Measurements from ENCODE around the gene MUC6. TPM values are rescaled to one million over a fixed set of nuclear protein-coding genes. Genes with fewer than 3 reads are reported as not detected.

The MUC6 gene
- total and polyA plus RNA-seq, 10 of the 15 experiments (the other 5 are each of a cell fraction or from before 2014, with no cell fraction given), result 0.03 TPM; not detected in 8

DNA sequence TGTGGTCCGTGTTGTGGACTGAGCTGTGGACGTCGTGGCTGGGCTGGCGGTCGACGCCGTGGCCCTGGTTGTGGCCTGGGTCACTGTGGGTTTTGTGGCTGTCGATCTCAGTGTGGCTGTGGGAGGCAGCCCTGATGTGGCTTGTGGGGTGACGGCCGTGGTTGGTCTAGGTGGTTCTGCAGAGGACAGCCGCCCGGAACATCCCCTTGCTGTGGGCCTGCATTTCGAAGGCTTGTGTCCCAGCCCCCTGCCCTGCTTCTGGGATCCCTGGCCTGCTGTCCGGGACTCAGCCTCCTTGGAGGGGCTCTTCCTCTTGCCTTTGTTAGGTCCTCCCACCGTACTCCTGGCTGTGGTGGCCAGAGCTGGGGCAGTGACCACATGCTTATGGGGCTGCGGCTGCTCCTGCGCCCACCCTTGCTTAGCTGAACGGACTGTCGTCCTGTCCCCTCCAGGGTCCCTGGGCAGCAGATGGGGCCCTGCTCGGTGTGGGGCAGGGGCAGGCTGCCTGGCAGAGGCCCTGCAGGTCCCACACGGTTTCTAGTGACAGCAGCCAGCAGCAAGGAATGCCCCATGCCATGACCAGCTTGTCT is 17.1 kb downstream of the MUC6 start (continued):
- TF ChIP-seq, protein P1, sequence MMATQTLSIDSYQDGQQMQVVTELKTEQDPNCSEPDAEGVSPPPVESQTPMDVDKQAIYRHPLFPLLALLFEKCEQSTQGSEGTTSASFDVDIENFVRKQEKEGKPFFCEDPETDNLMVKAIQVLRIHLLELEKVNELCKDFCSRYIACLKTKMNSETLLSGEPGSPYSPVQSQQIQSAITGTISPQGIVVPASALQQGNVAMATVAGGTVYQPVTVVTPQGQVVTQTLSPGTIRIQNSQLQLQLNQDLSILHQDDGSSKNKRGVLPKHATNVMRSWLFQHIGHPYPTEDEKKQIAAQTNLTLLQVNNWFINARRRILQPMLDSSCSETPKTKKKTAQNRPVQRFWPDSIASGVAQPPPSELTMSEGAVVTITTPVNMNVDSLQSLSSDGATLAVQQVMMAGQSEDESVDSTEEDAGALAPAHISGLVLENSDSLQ (IDR thresholded peaks at IDR 0.05), result no peak
- TF ChIP-seq BHLHE40 (IDR thresholded peaks at IDR 0.05; ENCODE audit: borderline replicate concordance in 1 of 2, low read depth in 2 of 2, low read length in 1 of 2) (no peak), SPI1 (IDR thresholded peaks at IDR 0.05; ENCODE audit: borderline replicate concordance, insufficient read depth, low read depth, low read length) (no peak), ZNF24 (IDR thresholded peaks at IDR 0.05) (no peak), PAX8 (IDR thresholded peaks at IDR 0.05) (no peak), NFYA (IDR thresholded peaks at IDR 0.05; ENCODE audit: borderline replicate concordance, low read depth, low read length) (no peak)

DNA sequence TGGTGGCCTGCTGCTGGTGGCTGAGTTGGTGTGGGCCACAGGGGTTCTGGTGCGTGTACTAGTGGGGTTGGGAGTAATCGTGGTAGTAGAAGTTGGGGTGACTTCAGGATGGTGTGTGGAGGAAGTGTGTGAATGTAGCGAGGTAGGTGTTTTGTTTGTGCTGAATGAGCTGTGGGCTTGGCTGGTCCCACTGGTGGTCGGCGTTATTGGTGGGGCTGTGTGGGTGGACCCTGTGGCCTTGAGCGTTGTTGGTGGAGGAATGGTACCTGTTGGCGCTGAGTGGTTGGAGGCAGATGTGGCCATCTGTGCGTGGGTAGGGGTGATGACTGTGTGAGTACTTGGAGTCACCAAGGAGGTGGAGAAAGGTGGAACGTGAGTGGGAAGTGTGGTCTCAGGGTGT is 18.4 kb downstream of the MUC6 start:
- 70% methylated on average over 9 of the region's 9 CpGs for WGBS (ENCODE audit: insufficient coverage, insufficient replicate concordance, low lambda C conversion rate, missing lambda C conversion rate)
- in situ Hi-C loops (cut with MboI) (no loop called here), intact Hi-C loops (cut with micrococcal nuclease; ENCODE audit: unreplicated experiment) (no loop called here)
- H3K9ac ChIP-seq (ENCODE audit: control insufficient read depth, insufficient read depth, low read length), result no peak overlapping the region
- no peak for DNase-seq (ENCODE audit: low read depth, low spot score)
- H3K4me3 ChIP-seq, result no peak overlapping the region
- ChIA-PET RAD21 (ENCODE audit: unreplicated experiment) (no interaction called here), POLR2A (no interaction called here), CTCF (no interaction called here), SMC1A (ENCODE audit: uncharacterized antibody, unreplicated experiment) (no interaction called here)
- BruUV-seq (replicated peaks), result no TSS peak
- no peaks in the 10 kb centered on the region for H3K79me2 ChIP-seq (ENCODE audit: control insufficient read depth, insufficient read depth, low read length)
- no peak overlapping the region for H3K4me2 ChIP-seq (ENCODE audit: control insufficient read depth, insufficient read depth)
- FAIRE-seq, result no peak
- no peaks in the 10 kb centered on the region for H4K20me1 ChIP-seq (ENCODE audit: control insufficient read depth, insufficient read depth)
- no peaks in the 10 kb centered on the region for H3K27me3 ChIP-seq (replicated peaks in 1 of 2; ENCODE audit: control insufficient read depth in 2 of 2, insufficient read depth in 2 of 2, low read length in 1 of 2)
- ATAC-seq, result no peak
- no peak overlapping the region for H2AFZ ChIP-seq (ENCODE audit: control insufficient read depth, low read depth, low read length)
- no peaks in the 10 kb centered on the region for H3K9me3 ChIP-seq (replicated peaks; ENCODE audit: control insufficient read depth, insufficient read depth, low read length)
- no peak overlapping the region for H3K27ac ChIP-seq (ENCODE audit: control insufficient read depth, insufficient read depth)
- H3K4me1 ChIP-seq (ENCODE audit: control insufficient read depth, insufficient read depth, low read length), result no peaks in the 10 kb centered on the region
- no peaks in the 10 kb centered on the region for H3K36me3 ChIP-seq (ENCODE audit: control insufficient read depth in 2 of 2, insufficient read depth in 2 of 2, low read length in 1 of 2)
- TF ChIP-seq, protein P2, sequence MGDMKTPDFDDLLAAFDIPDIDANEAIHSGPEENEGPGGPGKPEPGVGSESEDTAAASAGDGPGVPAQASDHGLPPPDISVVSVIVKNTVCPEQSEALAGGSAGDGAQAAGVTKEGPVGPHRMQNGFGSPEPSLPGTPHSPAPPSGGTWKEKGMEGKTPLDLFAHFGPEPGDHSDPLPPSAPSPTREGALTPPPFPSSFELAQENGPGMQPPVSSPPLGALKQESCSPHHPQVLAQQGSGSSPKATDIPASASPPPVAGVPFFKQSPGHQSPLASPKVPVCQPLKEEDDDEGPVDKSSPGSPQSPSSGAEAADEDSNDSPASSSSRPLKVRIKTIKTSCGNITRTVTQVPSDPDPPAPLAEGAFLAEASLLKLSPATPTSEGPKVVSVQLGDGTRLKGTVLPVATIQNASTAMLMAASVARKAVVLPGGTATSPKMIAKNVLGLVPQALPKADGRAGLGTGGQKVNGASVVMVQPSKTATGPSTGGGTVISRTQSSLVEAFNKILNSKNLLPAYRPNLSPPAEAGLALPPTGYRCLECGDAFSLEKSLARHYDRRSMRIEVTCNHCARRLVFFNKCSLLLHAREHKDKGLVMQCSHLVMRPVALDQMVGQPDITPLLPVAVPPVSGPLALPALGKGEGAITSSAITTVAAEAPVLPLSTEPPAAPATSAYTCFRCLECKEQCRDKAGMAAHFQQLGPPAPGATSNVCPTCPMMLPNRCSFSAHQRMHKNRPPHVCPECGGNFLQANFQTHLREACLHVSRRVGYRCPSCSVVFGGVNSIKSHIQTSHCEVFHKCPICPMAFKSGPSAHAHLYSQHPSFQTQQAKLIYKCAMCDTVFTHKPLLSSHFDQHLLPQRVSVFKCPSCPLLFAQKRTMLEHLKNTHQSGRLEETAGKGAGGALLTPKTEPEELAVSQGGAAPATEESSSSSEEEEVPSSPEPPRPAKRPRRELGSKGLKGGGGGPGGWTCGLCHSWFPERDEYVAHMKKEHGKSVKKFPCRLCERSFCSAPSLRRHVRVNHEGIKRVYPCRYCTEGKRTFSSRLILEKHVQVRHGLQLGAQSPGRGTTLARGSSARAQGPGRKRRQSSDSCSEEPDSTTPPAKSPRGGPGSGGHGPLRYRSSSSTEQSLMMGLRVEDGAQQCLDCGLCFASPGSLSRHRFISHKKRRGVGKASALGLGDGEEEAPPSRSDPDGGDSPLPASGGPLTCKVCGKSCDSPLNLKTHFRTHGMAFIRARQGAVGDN (IDR thresholded peaks at IDR 0.05), result no peak
- TF ChIP-seq SUPT20H (IDR thresholded peaks at IDR 0.05; ENCODE audit: borderline replicate concordance, control insufficient read depth, low read depth, low read length) (no peak), HDAC2 (IDR thresholded peaks at IDR 0.05) (no peak), ATF7 (IDR thresholded peaks at IDR 0.05; ENCODE audit: low read depth) (no peak), STAT1 (conservative IDR thresholded peaks at IDR 0.05) (no peak), CHD1 (IDR thresholded peaks at IDR 0.05; ENCODE audit: low read depth, low read length) (no peak), CBX5 (IDR thresholded peaks at IDR 0.05; ENCODE audit: low read depth) (no peak)
- TF ChIP-seq, protein P3, sequence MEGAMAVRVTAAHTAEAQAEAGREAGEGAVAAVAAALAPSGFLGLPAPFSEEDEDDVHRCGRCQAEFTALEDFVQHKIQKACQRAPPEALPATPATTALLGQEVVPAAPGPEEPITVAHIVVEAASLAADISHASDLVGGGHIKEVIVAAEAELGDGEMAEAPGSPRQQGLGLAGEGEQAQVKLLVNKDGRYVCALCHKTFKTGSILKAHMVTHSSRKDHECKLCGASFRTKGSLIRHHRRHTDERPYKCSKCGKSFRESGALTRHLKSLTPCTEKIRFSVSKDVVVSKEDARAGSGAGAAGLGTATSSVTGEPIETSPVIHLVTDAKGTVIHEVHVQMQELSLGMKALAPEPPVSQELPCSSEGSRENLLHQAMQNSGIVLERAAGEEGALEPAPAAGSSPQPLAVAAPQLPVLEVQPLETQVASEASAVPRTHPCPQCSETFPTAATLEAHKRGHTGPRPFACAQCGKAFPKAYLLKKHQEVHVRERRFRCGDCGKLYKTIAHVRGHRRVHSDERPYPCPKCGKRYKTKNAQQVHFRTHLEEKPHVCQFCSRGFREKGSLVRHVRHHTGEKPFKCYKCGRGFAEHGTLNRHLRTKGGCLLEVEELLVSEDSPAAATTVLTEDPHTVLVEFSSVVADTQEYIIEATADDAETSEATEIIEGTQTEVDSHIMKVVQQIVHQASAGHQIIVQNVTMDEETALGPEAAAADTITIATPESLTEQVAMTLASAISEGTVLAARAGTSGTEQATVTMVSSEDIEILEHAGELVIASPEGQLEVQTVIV (IDR thresholded peaks at IDR 0.05; ENCODE audit: borderline replicate concordance, partially characterized antibody), result no peak
